Duodenal mucosa (tissue), 2 donors: ENCODE data around the gene ANKRD6.

Experiments used
- H3K27ac ChIP-seq: one replicate; pipeline ENCODE4 v1.7.0; 2013; ENCODE audit warnings: low read depth, low read length
- H3K27me3 ChIP-seq, 2 donors: one replicate each; pipeline ENCODE4 v1.7.0; 2013; ENCODE audit warnings: low read length in 2 of 2, control low read depth in 1 of 2; ENCODE audit not compliant: insufficient read depth in 2 of 2, control insufficient read depth in 1 of 2
- H3K36me3 ChIP-seq, 2 donors: one replicate each; pipeline ENCODE4 v1.7.0; 2013; ENCODE audit warnings: low read length in 2 of 2, control low read depth in 1 of 2; ENCODE audit not compliant: insufficient read depth in 2 of 2, control insufficient read depth in 1 of 2
- H3K4me1 ChIP-seq, 2 donors: one replicate each; pipeline ENCODE4 v1.7.0; 2013; ENCODE audit warnings: low read length in 2 of 2, control low read depth in 1 of 2; ENCODE audit not compliant: insufficient read depth in 2 of 2, control insufficient read depth in 1 of 2
- H3K4me3 ChIP-seq, 2 donors: one replicate each; pipeline ENCODE4 v1.7.0; 2013; ENCODE audit warnings: low read length in 2 of 2, low read depth in 1 of 2
- H3K9ac ChIP-seq, 2 donors: one replicate each; pipeline ENCODE4 v1.7.0; 2013; ENCODE audit warnings: low read length in 2 of 2, low read depth in 1 of 2
- H3K9me3 ChIP-seq, 2 donors: one replicate each; pipeline ENCODE4 v1.7.0; 2013; ENCODE audit warnings: low read length in 2 of 2, control low read depth in 1 of 2; ENCODE audit not compliant: control insufficient read depth in 1 of 2

The ANKRD6 gene

DNA sequence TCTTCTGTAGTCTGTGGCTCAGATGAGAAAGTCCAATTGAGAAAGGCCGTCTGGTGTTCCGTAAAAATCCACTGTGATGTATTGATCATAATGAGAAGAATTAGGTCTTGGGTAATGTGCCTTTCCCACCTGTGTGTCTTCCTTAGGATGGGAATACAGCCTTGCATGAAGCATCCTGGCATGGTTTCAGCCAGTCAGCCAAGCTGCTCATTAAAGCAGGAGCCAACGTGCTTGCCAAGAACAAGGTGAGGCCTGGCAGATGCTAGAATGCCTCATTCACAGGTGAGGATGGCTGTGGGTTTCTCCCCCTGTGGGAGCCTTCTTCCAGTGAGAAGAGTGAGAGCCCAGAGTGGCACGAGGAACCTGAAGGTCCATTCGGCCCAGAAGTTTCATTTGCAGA lies 172.9 kb downstream of the ANKRD6 start:
- no peaks in the 10 kb centered on the region for H3K9me3 ChIP-seq
- H3K9ac ChIP-seq, result no peak overlapping the region
- no peaks in the 10 kb centered on the region for H3K27me3 ChIP-seq
- H3K36me3 ChIP-seq, result no peaks in the 10 kb centered on the region
- no peaks in the 10 kb centered on the region for H3K4me1 ChIP-seq
- no peak overlapping the region for H3K27ac ChIP-seq
- no peak overlapping the region for H3K4me3 ChIP-seq

DNA sequence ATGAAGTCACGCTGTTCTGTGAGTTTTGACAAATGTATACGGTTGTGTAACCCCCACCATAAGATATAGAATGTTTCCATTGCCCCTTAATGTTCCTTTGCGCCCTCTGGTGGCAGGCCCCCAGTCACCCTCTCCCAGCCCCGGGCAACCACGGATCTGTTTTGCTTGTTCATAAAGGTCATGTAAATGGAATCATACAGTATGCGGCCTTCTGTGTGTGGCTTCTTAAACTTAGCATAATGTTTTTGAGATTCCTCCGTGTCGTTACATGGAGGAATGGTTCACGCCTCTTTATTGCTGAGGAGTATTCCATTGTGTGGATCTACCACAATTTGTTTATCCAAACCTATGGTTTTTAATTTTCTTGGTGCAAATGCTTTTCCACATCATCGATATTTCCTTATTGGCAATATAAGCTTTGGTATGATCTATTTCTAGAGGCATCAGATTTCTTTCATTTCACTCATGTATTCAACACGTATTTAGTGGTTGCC lies 177.2 kb downstream of the ANKRD6 start:
- Histone ChIP-seq H3K27me3 (no peaks in the 10 kb centered on the region), H3K4me1 (no peaks in the 10 kb centered on the region), H3K36me3 (no peaks in the 10 kb centered on the region), H3K4me3 (no peak overlapping the region), H3K9ac (no peak overlapping the region), H3K27ac (no peak overlapping the region), H3K9me3 (no peaks in the 10 kb centered on the region)

DNA sequence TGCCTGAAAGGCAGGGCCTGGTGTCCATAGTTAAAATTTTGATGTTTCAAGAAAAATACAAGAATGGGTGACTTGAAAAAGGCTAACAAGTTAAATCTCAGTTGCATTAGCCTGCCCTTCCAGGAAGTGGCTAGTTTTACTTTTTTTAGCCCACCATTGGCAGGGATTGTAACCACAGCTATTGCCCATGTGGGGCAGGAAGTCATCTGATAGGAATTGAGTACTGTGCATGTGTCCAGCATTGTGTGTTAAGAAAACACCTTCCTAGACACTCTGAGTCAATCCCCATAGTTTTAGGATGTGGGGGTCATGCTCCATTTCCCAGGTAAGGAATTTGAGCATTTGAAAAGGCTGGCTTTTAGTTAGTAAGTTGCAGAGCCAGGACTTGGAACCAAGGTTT lies 178.7 kb downstream of the ANKRD6 start:
- H3K36me3 ChIP-seq, result no peaks in the 10 kb centered on the region
- H3K9ac ChIP-seq, result no peak overlapping the region
- no peak overlapping the region for H3K27ac ChIP-seq
- no peaks in the 10 kb centered on the region for H3K27me3 ChIP-seq
- H3K4me1 ChIP-seq, result no peaks in the 10 kb centered on the region
- H3K4me3 ChIP-seq, result no peak overlapping the region
- no peaks in the 10 kb centered on the region for H3K9me3 ChIP-seq

DNA sequence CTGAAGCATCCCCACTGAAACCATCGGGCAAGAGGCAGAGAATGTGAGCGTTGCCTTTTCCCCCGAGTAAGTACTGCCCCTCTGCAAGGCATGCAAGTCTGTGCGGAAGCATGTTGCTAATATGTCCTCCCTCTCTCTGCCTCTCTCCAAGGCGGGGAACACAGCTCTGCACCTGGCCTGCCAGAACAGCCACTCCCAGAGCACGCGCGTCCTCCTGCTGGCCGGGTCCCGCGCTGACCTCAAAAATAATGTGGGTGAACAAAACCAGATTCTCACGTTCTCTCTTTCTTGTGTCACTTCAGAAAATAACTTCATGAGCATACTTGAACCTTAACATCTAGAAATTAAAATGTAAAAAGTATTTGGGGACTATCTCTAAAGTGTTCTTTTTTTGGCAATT lies 179.2 kb downstream of the ANKRD6 start:
- no peaks in the 10 kb centered on the region for H3K9me3 ChIP-seq
- no peak overlapping the region for H3K9ac ChIP-seq
- H3K4me3 ChIP-seq, result no peak overlapping the region
- no peaks in the 10 kb centered on the region for H3K4me1 ChIP-seq
- no peak overlapping the region for H3K27ac ChIP-seq
- H3K27me3 ChIP-seq, result no peaks in the 10 kb centered on the region
- H3K36me3 ChIP-seq, result no peaks in the 10 kb centered on the region

DNA sequence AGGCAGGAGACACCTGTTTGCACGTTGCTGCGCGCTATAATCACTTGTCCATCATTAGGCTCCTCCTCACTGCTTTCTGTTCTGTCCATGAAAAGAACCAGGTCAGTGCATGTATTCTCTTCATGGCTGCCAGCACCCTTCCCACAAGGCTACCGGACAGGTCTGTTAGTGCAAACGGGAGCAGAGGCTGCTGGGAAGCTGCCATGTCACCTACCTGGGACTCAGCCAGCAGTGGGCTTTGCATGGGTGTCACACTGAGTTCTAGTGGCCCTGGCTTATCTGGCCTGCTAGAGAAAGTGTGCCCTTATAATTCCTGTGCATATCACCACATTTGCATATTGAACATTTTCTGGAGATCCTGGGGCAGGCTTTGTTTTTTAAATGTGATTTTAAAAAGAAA lies 180.8 kb downstream of the ANKRD6 start:
- Histone ChIP-seq H3K4me3 (no peak overlapping the region), H3K9me3 (no peaks in the 10 kb centered on the region), H3K4me1 (no peaks in the 10 kb centered on the region), H3K36me3 (no peaks in the 10 kb centered on the region), H3K9ac (no peak overlapping the region), H3K27me3 (no peaks in the 10 kb centered on the region), H3K27ac (no peak overlapping the region)

DNA sequence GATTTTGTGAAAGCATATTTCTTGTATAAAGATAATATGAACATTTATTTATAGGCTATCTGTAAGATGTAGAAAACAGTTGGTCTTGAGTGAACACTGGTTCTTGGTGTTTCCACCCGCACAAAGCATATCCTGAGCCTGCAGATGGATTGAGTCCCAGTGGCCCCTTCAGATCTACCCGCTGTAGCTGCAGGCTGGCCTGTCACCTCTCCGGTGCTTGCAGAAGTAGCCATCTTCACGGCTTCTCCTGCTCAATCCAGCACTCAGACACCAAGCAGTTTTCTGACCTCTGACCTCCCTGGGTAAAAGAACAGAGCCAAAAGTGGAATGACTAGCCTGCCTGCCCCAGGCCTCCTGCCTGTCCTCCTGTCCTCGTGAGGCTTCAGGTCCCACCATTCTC lies 182.9 kb downstream of the ANKRD6 start:
- no peaks in the 10 kb centered on the region for H3K36me3 ChIP-seq
- H3K4me3 ChIP-seq, result no peak overlapping the region
- H3K9me3 ChIP-seq, result no peaks in the 10 kb centered on the region
- H3K9ac ChIP-seq, result no peak overlapping the region
- H3K27me3 ChIP-seq, result no peaks in the 10 kb centered on the region
- H3K27ac ChIP-seq, result no peak overlapping the region
- H3K4me1 ChIP-seq, result no peaks in the 10 kb centered on the region

DNA sequence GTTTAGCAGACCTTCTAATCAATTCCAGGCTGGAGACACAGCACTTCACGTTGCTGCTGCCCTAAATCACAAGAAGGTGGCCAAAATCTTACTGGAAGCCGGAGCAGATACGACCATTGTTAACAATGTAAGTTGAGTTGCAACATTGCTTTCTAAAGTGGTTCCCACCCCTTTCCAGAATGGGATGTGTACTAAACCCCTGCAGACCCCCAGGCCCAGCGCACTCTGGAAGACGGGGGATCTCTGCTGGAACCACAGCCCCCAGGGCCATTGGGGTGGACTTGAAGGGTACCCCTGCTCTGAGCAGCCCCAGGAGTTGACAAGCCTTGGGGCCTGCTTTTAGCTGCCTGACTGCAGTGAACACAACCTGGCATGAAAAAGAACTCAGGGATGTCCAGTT lies 183.6 kb downstream of the ANKRD6 start:
- Histone ChIP-seq H3K36me3 (no peaks in the 10 kb centered on the region), H3K27ac (no peak overlapping the region), H3K4me3 (no peak overlapping the region), H3K9me3 (no peaks in the 10 kb centered on the region), H3K9ac (no peak overlapping the region), H3K27me3 (no peaks in the 10 kb centered on the region), H3K4me1 (no peaks in the 10 kb centered on the region)

DNA sequence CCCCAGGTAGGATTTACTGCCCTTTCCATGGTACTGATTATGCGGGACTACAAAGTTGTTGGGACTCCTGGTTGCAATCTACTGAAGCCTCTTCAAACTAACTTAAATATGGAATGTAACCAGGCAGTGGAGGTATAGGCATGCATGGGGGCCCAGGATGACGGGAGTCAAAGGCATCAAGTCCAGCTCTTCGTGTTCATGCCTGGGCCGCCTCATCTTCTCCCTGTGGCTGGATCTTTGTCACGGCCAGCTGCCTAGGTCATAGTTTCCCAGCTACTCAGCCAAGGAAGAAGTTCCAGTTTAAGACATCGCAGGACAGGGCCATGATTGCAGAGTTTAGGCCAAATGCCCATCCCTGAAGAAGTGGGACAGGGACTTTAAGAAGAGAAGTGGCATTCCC lies 185.1 kb downstream of the ANKRD6 start:
- Histone ChIP-seq H3K36me3 (no peaks in the 10 kb centered on the region), H3K27ac (no peak overlapping the region)

DNA sequence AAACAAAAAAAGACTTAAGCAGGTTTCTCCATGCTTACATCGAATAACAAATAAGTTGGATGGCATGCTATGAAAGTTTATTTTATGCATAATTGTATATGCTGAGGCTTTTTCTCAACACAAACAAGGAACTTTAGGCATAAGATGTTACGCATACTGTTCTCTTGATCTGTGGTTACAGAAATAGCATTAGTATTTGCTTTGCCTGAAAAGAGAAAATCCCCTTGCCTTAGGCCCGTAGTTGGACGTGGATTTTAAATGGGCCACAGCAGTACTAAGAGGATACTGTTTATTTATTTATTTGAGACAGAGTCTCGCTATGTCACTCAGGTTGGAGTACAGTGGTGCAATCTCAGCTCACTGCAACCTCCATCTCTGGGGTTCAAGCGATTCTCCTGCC lies 186.6 kb downstream of the ANKRD6 start:
- Histone ChIP-seq H3K4me1 (no peaks in the 10 kb centered on the region), H3K9ac (no peak overlapping the region), H3K27me3 (no peaks in the 10 kb centered on the region), H3K27ac (no peak overlapping the region), H3K9me3 (no peaks in the 10 kb centered on the region), H3K4me3 (no peak overlapping the region), H3K36me3 (peaks cover 0 to 2% of the 10 kb centered on the region in 2 donors)

More for the DNA sequence above, 185.1 kb downstream of the ANKRD6 start:
- H3K4me3 ChIP-seq, result no peak overlapping the region
- H3K9ac ChIP-seq, result no peak overlapping the region
- H3K4me1 ChIP-seq, result no peaks in the 10 kb centered on the region
- no peaks in the 10 kb centered on the region for H3K27me3 ChIP-seq
- H3K9me3 ChIP-seq, result no peaks in the 10 kb centered on the region

DNA sequence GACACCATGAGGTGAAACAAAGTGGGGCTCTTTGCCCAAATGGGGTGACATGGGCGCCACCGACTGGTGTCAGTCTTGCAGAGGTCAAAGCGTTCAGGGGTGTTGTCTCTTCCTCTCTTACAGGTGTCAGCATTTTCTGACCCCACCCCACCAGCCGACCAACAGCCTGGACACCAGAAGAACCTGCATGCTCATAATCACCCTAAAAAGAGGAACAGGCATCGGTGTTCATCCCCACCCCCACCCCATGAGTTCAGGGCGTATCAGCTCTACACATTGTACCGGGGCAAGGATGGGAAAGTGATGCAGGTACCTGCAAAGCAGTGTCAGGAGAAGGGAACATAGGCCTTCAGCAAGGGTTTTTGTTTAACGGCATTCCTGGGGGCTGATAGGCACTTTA lies 190.8 kb downstream of the ANKRD6 start:
- peaks cover 0 to 2% of the 10 kb centered on the region in 2 donors for H3K36me3 ChIP-seq
- H3K27ac ChIP-seq, result no peak overlapping the region

DNA sequence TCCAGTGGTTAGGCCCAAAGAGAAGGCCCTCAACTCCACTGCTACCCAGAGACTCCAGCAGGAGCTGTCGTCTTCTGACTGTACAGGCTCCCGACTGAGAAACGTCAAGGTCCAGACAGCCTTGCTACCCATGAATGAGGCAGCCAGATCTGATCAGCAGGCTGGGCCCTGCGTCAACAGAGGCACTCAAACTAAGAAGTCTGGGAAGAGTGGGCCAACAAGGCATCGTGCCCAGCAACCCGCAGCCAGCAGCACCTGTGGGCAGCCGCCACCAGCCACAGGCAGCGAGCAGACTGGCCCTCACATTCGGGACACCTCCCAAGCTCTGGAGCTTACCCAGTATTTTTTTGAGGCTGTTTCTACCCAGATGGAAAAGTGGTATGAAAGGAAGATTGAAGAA lies 197.5 kb downstream of the ANKRD6 start:
- Histone ChIP-seq H3K9ac (no peak overlapping the region), H3K36me3 (no peaks in the 10 kb centered on the region), H3K27ac (no peak overlapping the region), H3K27me3 (no peaks in the 10 kb centered on the region), H3K4me1 (no peaks in the 10 kb centered on the region), H3K9me3 (no peaks in the 10 kb centered on the region), H3K4me3 (no peak overlapping the region)

More for the DNA sequence above, 190.8 kb downstream of the ANKRD6 start:
- Histone ChIP-seq H3K27me3 (no peaks in the 10 kb centered on the region), H3K4me3 (no peak overlapping the region), H3K9ac (no peak overlapping the region), H3K4me1 (no peaks in the 10 kb centered on the region), H3K9me3 (no peaks in the 10 kb centered on the region)
